ENCODE results near the gene MUC15. TPM values are rescaled to one million over a fixed set of nuclear protein-coding genes. Genes with fewer than 3 reads are reported as not detected.

Gene MUC15
- total RNA-seq, 1 donor from 2014 or later, result not detected

- TF ChIP-seq EZH2phosphoT487 (IDR thresholded peaks at IDR 0.05) (no peak), EZH2 (IDR thresholded peaks at IDR 0.05) (no peak), CTCF (IDR thresholded peaks at IDR 0.05) (no peak)
- Histone ChIP-seq H3K4me1 (no peaks in the 10 kb centered on the region), H3K4me2 (no peak overlapping the region), H3K27ac (no peak overlapping the region), H3K9ac (no peak overlapping the region), H4K20me1 (ENCODE audit: low read depth) (no peaks in the 10 kb centered on the region), H3K4me3 (no peak overlapping the region), H2AFZ (replicated peaks) (no peak overlapping the region), H3K27me3 (no peaks in the 10 kb centered on the region), H3F3A (ENCODE audit: low read depth) (no peaks in the 10 kb centered on the region), H3K36me3 (no peaks in the 10 kb centered on the region), H3K9me3 (ENCODE audit: low read depth) (no peaks in the 10 kb centered on the region), H3K79me2 (ENCODE audit: low read depth) (no peaks in the 10 kb centered on the region)
- no peaks in the 10 kb centered on the region for H3K9me3 Mint-ChIP-seq
- no peak for DNase-seq (ENCODE audit: low spot score)
- no peak overlapping the region for H3K4me3 Mint-ChIP-seq
- no peak overlapping the region for H3K27ac Mint-ChIP-seq
- H3K36me3 Mint-ChIP-seq, result no peaks in the 10 kb centered on the region
- peaks cover 12% of the 10 kb centered on the region for H3K4me1 Mint-ChIP-seq
- peaks cover 5% of the 10 kb centered on the region for H3K27me3 Mint-ChIP-seq (ENCODE audit: insufficient read depth, low read depth)
Measured at GRCh38 chr11:26558190-26558589, 13.9 kb downstream of the MUC15 start.

GRCh38 chr11:26557666-26558065 is 14.4 kb downstream of the MUC15 start:
- no peaks in the 10 kb centered on the region for H3K4me1 ChIP-seq
- no peak for TF ChIP-seq EZH2 (IDR thresholded peaks at IDR 0.05)
- no peak for TF ChIP-seq CTCF (IDR thresholded peaks at IDR 0.05)
- TF ChIP-seq EZH2phosphoT487 (IDR thresholded peaks at IDR 0.05), result no peak
- Mint-ChIP-seq H3K9me3 (no peaks in the 10 kb centered on the region), H3K27ac (no peak overlapping the region), H3K4me1 (peaks cover 14% of the 10 kb centered on the region), H3K27me3 (ENCODE audit: insufficient read depth, low read depth) (peaks cover 5% of the 10 kb centered on the region), H3K36me3 (no peaks in the 10 kb centered on the region), H3K4me3 (no peak overlapping the region)
- no peaks in the 10 kb centered on the region for H3F3A ChIP-seq (ENCODE audit: low read depth)
- no peak overlapping the region for H3K27ac ChIP-seq
- H4K20me1 ChIP-seq (ENCODE audit: low read depth), result no peaks in the 10 kb centered on the region
- H3K9me3 ChIP-seq (ENCODE audit: low read depth), result no peaks in the 10 kb centered on the region
- DNase-seq (ENCODE audit: low spot score), result no peak
- H3K36me3 ChIP-seq, result no peaks in the 10 kb centered on the region
- no peak overlapping the region for H2AFZ ChIP-seq (replicated peaks)
- H3K4me3 ChIP-seq, result no peak overlapping the region
- H3K9ac ChIP-seq, result no peak overlapping the region
- H3K27me3 ChIP-seq, result no peaks in the 10 kb centered on the region
- no peak overlapping the region for H3K4me2 ChIP-seq
- H3K79me2 ChIP-seq (ENCODE audit: low read depth), result no peaks in the 10 kb centered on the region

GRCh38 chr11:26556582-26556981 is 15.5 kb downstream of the MUC15 start:
- no peak overlapping the region for H3K27ac ChIP-seq
- no peak overlapping the region for H3K4me2 ChIP-seq
- TF ChIP-seq CTCF (IDR thresholded peaks at IDR 0.05) (no peak), EZH2 (IDR thresholded peaks at IDR 0.05) (no peak), EZH2phosphoT487 (IDR thresholded peaks at IDR 0.05) (no peak)
- Mint-ChIP-seq H3K27ac (peak overlapping the region; percentile 6), H3K9me3 (no peaks in the 10 kb centered on the region), H3K4me3 (no peak overlapping the region), H3K4me1 (peaks cover 14% of the 10 kb centered on the region), H3K27me3 (ENCODE audit: insufficient read depth, low read depth) (peaks cover 5% of the 10 kb centered on the region), H3K36me3 (no peaks in the 10 kb centered on the region)
- no peak overlapping the region for H3K9ac ChIP-seq
- H4K20me1 ChIP-seq (ENCODE audit: low read depth), result no peaks in the 10 kb centered on the region
- no peaks in the 10 kb centered on the region for H3K9me3 ChIP-seq (ENCODE audit: low read depth)
- H3K79me2 ChIP-seq (ENCODE audit: low read depth), result no peaks in the 10 kb centered on the region
- H3K4me1 ChIP-seq, result no peaks in the 10 kb centered on the region
- no peaks in the 10 kb centered on the region for H3K36me3 ChIP-seq
- no peaks in the 10 kb centered on the region for H3F3A ChIP-seq (ENCODE audit: low read depth)
- no peak overlapping the region for H3K4me3 ChIP-seq
- DNase-seq (ENCODE audit: low spot score), result no peak
- no peak overlapping the region for H2AFZ ChIP-seq (replicated peaks)
- no peaks in the 10 kb centered on the region for H3K27me3 ChIP-seq
